Activated CD8-positive, alpha-beta T cell treated with anti-CD3 and anti-CD28 coated beads for 36 hours (primary cell): ENCODE data around the gene PIP5KL1. TPM values are rescaled to one million over a fixed set of nuclear protein-coding genes. Genes with fewer than 3 reads are reported as not detected.

ENCODE experiments used
- ATAC-seq: fragments of 200-7000 bp; cut with Tn5 transposase; one replicate; pipeline ENCODE4 v1.10.0; 2021; ENCODE audit warnings: mild to moderate bottlenecking, moderate library complexity
- CTCF ChIA-PET: fragments of 350-600 bp; sonication (Branson Sonifier 250); formaldehyde crosslinking; loops from one replicate; lab custom pipeline; 2021; ENCODE audit warnings: antibody characterized with exemption; lab: Charles Lee
- POLR2A ChIA-PET: fragments of 350-600 bp; sonication (Branson Sonifier 250); formaldehyde crosslinking; loops from one replicate; lab custom pipeline; 2021; ENCODE audit warnings: antibody characterized with exemption; lab: Charles Lee
- DNase-seq: peaks from one replicate; pipeline ENCODE4 v3.0.0-alpha.2; 2020
- H3K27ac Mint-ChIP-seq: one replicate; pipeline ENCODE4 v1.8.0; 2021; ENCODE audit warnings: mild to moderate bottlenecking, mixed read lengths
- H3K27me3 Mint-ChIP-seq: one replicate; pipeline ENCODE4 v1.8.0; 2021; ENCODE audit warnings: mixed read lengths
- H3K36me3 Mint-ChIP-seq: one replicate; pipeline ENCODE4 v1.8.0; 2021; ENCODE audit warnings: low read depth, mixed read lengths
- H3K4me1 Mint-ChIP-seq: one replicate; pipeline ENCODE4 v1.8.0; 2021; ENCODE audit warnings: low read depth, mixed read lengths
- H3K4me3 Mint-ChIP-seq: one replicate; pipeline ENCODE4 v1.8.0; 2021; ENCODE audit warnings: mild to moderate bottlenecking, moderate library complexity, mixed read lengths
- H3K9me3 Mint-ChIP-seq: one replicate; pipeline ENCODE4 v1.8.0; 2021; ENCODE audit warnings: mixed read lengths
- CTCF ChIP-seq: fragments of 200-600 bp; IDR thresholded peaks from one replicate; pipeline ENCODE4 v1.8.0; 2022; ENCODE audit warnings: antibody characterized with exemption, mild to moderate bottlenecking
- intact Hi-C: fragments of 100-400 bp; cut with micrococcal nuclease; formaldehyde crosslinking; loops from one replicate; pipeline ENCODE4 v1.10.0; 2022
- total RNA-seq, 2 experiments: library from RNA; stranded (reverse); gene quantifications; one replicate each; pipeline ENCODE4 v1.2.3, GENCODE V29; 2021

PIP5KL1 gene
- total RNA-seq, 2 experiments from 2014 or later = 1.7 to 2.5 TPM

GRCh38 chr9:127876026-127876763, 54.4 kb downstream of the PIP5KL1 start:
- intact Hi-C loops = no loop called here
- ChIA-PET POLR2A (interaction anchor here (0.7 to 1.4 kb wide), 2 partner anchors 9 to 13 kb away, joined by 5 to 6 read pairs; no protein-coding TSS in a partner anchor), CTCF (no interaction called here)
- H3K36me3 Mint-ChIP-seq = peaks cover under 1% of the 10 kb centered on the region
- no peak for DNase-seq
- TF ChIP-seq CTCF = no peak
- H3K4me1 Mint-ChIP-seq = peaks cover 5% of the 10 kb centered on the region
- no peaks in the 10 kb centered on the region for H3K9me3 Mint-ChIP-seq
- H3K4me3 Mint-ChIP-seq = no peak overlapping the region
- ATAC-seq = no peak
- no peak overlapping the region for H3K27ac Mint-ChIP-seq
- H3K27me3 Mint-ChIP-seq = peaks cover 7% of the 10 kb centered on the region

GRCh38 chr9:127875306-127875966, 55.1 kb downstream of the PIP5KL1 start:
- no peaks in the 10 kb centered on the region for H3K36me3 Mint-ChIP-seq
- ChIA-PET POLR2A (interaction anchor here (1.4 kb wide), 1 partner anchor 10 kb away, joined by 6 read pairs; no protein-coding TSS in a partner anchor), CTCF (no interaction called here)
- H3K27me3 Mint-ChIP-seq = peaks cover 7% of the 10 kb centered on the region
- ATAC-seq (no peak), DNase-seq (no peak)
- H3K9me3 Mint-ChIP-seq = no peaks in the 10 kb centered on the region
- intact Hi-C loops = no loop called here
- no peak overlapping the region for H3K27ac Mint-ChIP-seq
- H3K4me1 Mint-ChIP-seq = peaks cover 5% of the 10 kb centered on the region
- no peak overlapping the region for H3K4me3 Mint-ChIP-seq
- no peak for TF ChIP-seq CTCF

GRCh38 chr9:127874301-127875221, 56.0 kb downstream of the PIP5KL1 start:
- intact Hi-C loops = no loop called here

GRCh38 chr9:127873886-127874285, 56.7 kb downstream of the PIP5KL1 start:
- ATAC-seq (no peak), DNase-seq (no peak)
- Mint-ChIP-seq H3K27ac (no peak overlapping the region), H3K4me1 (peaks cover 5% of the 10 kb centered on the region), H3K9me3 (no peaks in the 10 kb centered on the region), H3K4me3 (no peak overlapping the region), H3K27me3 (peaks cover 7% of the 10 kb centered on the region), H3K36me3 (no peaks in the 10 kb centered on the region)
- intact Hi-C loops = no loop called here
- POLR2A ChIA-PET = interaction anchor here (1.4 kb wide), 1 partner anchor 9 kb away, joined by 4 read pairs; no protein-coding TSS in a partner anchor
- no peak for TF ChIP-seq CTCF
- CTCF ChIA-PET = interaction anchor here (0.9 to 1.1 kb wide), 4 partner anchors 8 to 139 kb away, joined by 3 to 5 read pairs (median 3); partner anchors contain the start of gene TOR2A

More at GRCh38 chr9:127874301-127875221, 56.0 kb downstream of the PIP5KL1 start:
- CTCF ChIA-PET = interaction anchor here (0.9 to 1.1 kb wide), 3 partner anchors 10 to 140 kb away, joined by 3 to 5 read pairs (median 3); partner anchors contain the start of gene TOR2A
- Mint-ChIP-seq H3K9me3 (no peaks in the 10 kb centered on the region), H3K36me3 (no peaks in the 10 kb centered on the region), H3K27me3 (peaks cover 7% of the 10 kb centered on the region), H3K4me3 (no peak overlapping the region), H3K27ac (no peak overlapping the region), H3K4me1 (peaks cover 5% of the 10 kb centered on the region)
- POLR2A ChIA-PET = interaction anchor here (1.4 kb wide), 1 partner anchor 9 kb away, joined by 4 read pairs; no protein-coding TSS in a partner anchor
- no peak for ATAC-seq
- DNase-seq = no peak
- no peak for TF ChIP-seq CTCF
